ENCODE measurements around the gene NPPC. TPM values are rescaled to one million over a fixed set of nuclear protein-coding genes. Genes with fewer than 3 reads are reported as not detected.

Gene NPPC
- polyA plus RNA-seq, 1 of the 3 experiments (the other 2 are of a cell fraction): not detected

- TF ChIP-seq PBX3 (IDR thresholded peaks at IDR 0.05): no peak
- no peak for TF ChIP-seq USF1 (IDR thresholded peaks at IDR 0.05; ENCODE audit: borderline replicate concordance, low read depth)
- TF ChIP-seq EZH2phosphoT487 (IDR thresholded peaks at IDR 0.05; ENCODE audit: borderline replicate concordance, low read depth): no peak
- no peak for TF ChIP-seq JUND (IDR thresholded peaks at IDR 0.05)
- no peak for TF ChIP-seq CHD2 (IDR thresholded peaks at IDR 0.05; ENCODE audit: low read length, partially characterized antibody)
- TF ChIP-seq RAD21 (IDR thresholded peaks at IDR 0.05; ENCODE audit: low read length): no peak
- TF ChIP-seq ELF1 (IDR thresholded peaks at IDR 0.05): no peak
- no peak for TF ChIP-seq RCOR1 (IDR thresholded peaks at IDR 0.05; ENCODE audit: low read length)
Measured at GRCh38 chr2:231890896-231891513, 35.2 kb downstream of the NPPC start (continued).

- Histone ChIP-seq H3K79me2 (ENCODE audit: insufficient read depth) (no peaks in the 10 kb centered on the region), H3F3A (replicated peaks; ENCODE audit: insufficient read depth) (peaks cover 3% of the 10 kb centered on the region), H3K9me2 (no peaks in the 10 kb centered on the region), H3K36me3 (replicated peaks in 1 of 2; ENCODE audit: control insufficient read depth in 1 of 2, insufficient read depth in 2 of 2, low read length in 1 of 2) (no peaks in the 10 kb centered on the region), H2AFZ (ENCODE audit: low read depth) (no peak overlapping the region), H3K9me3 (no peaks in the 10 kb centered on the region), H3K4me3 (ENCODE audit: low read depth in 2 of 2, low read length in 1 of 2) (no peak overlapping the region), H3K4me1 (ENCODE audit: control insufficient read depth in 1 of 2, insufficient read depth in 2 of 2, low read depth in 1 of 2, low read length in 1 of 2) (peaks cover 4% of the 10 kb centered on the region in 2 experiments; a peak in 2 of 4 replicates), H3K27ac (ENCODE audit: low read depth in 2 of 2, low read length in 1 of 2) (no peak overlapping the region), H4K20me1 (ENCODE audit: insufficient read depth) (no peaks in the 10 kb centered on the region), H3K27me3 (ENCODE audit: insufficient read depth) (peaks cover 7% of the 10 kb centered on the region; the same call in 1 of the 2 replicates), H3K4me2 (no peak overlapping the region), H3K9ac (no peak overlapping the region)
- CTCF ChIA-PET: interaction anchor here (2.4 kb wide), 1 partner anchor 18 kb away, joined by 5 read pairs; no protein-coding TSS in a partner anchor
- POLR2A ChIA-PET: no interaction called here
- 59% methylated on average over 6 of the region's 6 CpGs for WGBS (ENCODE audit: low lambda C conversion rate)
- TF ChIP-seq POLR2AphosphoS5 (IDR thresholded peaks at IDR 0.05; ENCODE audit: low read depth, low read length): no peak
- TF ChIP-seq RAD21 (IDR thresholded peaks at IDR 0.05; ENCODE audit: low read length): no peak
- TF ChIP-seq NRF1 (IDR thresholded peaks at IDR 0.05; ENCODE audit: low read depth, low read length): no peak
- TF ChIP-seq REST (IDR thresholded peaks at IDR 0.05; ENCODE audit: low read depth, low read length): no peak
- no peak for TF ChIP-seq GABPA (IDR thresholded peaks at IDR 0.05; ENCODE audit: low read depth)
- no peak for TF ChIP-seq RCOR1 (IDR thresholded peaks at IDR 0.05; ENCODE audit: low read length)
- TF ChIP-seq TAF1 (IDR thresholded peaks at IDR 0.05; ENCODE audit: borderline replicate concordance, low read depth, low read length): no peak
- TF ChIP-seq IRF3 (IDR thresholded peaks at IDR 0.05; ENCODE audit: low read depth, low read length): no peak
- TF ChIP-seq FOSL2 (IDR thresholded peaks at IDR 0.05; ENCODE audit: borderline replicate concordance, low read depth): no peak
- no peak for TF ChIP-seq USF1 (IDR thresholded peaks at IDR 0.05; ENCODE audit: borderline replicate concordance, low read depth)
- no peak for TF ChIP-seq EP300 (IDR thresholded peaks at IDR 0.05; ENCODE audit: borderline replicate concordance in 1 of 2, low read depth in 1 of 2, low read length in 1 of 2)
- TF ChIP-seq USF2 (IDR thresholded peaks at IDR 0.05; ENCODE audit: borderline replicate concordance, low read depth, low read length): no peak
- TF ChIP-seq YY1 (IDR thresholded peaks at IDR 0.05; ENCODE audit: low read depth): no peak
- TF ChIP-seq MEF2A (IDR thresholded peaks at IDR 0.05; ENCODE audit: borderline replicate concordance, low read depth): no peak
- no peak for TF ChIP-seq SMC3 (IDR thresholded peaks at IDR 0.05; ENCODE audit: low read depth, low read length)
- TF ChIP-seq FOXM1 (IDR thresholded peaks at IDR 0.05; ENCODE audit: low read depth): no peak
- no peak for DNase-seq
Measured at GRCh38 chr2:231887756-231888155, 38.4 kb downstream of the NPPC start.
